B cell (primary cell): ENCODE measurements around the gene TMEM9. TPM values are rescaled to one million over a fixed set of nuclear protein-coding genes. Genes with fewer than 3 reads are reported as not detected.

Source experiments
- ATAC-seq: fragments of 200-7000 bp; cut with Tn5 transposase; one replicate; pipeline ENCODE4 v1.10.0; 2021; ENCODE audit warnings: low read depth, mild to moderate bottlenecking, moderate number of reproducible peaks, moderate library complexity
- CTCF ChIA-PET: fragments of 350-600 bp; sonication (Branson Sonifier 250); formaldehyde crosslinking; loops from one replicate; lab custom pipeline; 2021; ENCODE audit warnings: antibody characterized with exemption, inconsistent platforms; lab: Charles Lee
- POLR2A ChIA-PET: fragments of 350-600 bp; sonication (Branson Sonifier 250); formaldehyde crosslinking; loops from one replicate; lab custom pipeline; 2021; ENCODE audit warnings: antibody characterized with exemption; lab: Charles Lee
- DNase-seq: peaks from one replicate; pipeline ENCODE4 v3.0.0; 2013
- H2AFZ ChIP-seq: 2 replicates; pipeline ENCODE4 v1.6.1; 2012; ENCODE audit warnings: mild to moderate bottlenecking, low read depth, low read length; ENCODE audit not compliant: insufficient read depth, poor library complexity, severe bottlenecking
- H3K27ac ChIP-seq, 2 donors: 1 replicate in 1 of 2; 2 replicates in 1 of 2; pipeline ENCODE4 v1.5.1; 2012 to 2013; ENCODE audit warnings: low read length in 2 of 2, mild to moderate bottlenecking in 2 of 2, moderate library complexity in 1 of 2
- H3K27me3 ChIP-seq, 4 experiments: fragments of 200-600 bp in 1 of 4; sonication (generic) in 1 of 4; replicated peaks in 1 of 4; 1 replicate in 2 of 4; 2 replicates in 2 of 4; pipeline versions ENCODE4 v1.6.1 to v1.7.0; 2013 to 2016; ENCODE audit warnings: low read length in 3 of 4, mild to moderate bottlenecking in 2 of 4, mixed read lengths in 1 of 4, moderate library complexity in 1 of 4; ENCODE audit not compliant: insufficient read depth in 4 of 4, control insufficient read depth in 3 of 4; ENCODE audit errors: control extremely low read depth in 1 of 4
- H3K36me3 ChIP-seq, 2 experiments: replicated peaks in 1 of 2; 1 replicate in 1 of 2; 2 replicates in 1 of 2; pipeline versions ENCODE4 v1.6.1 to v1.7.1; 2013; ENCODE audit warnings: low read length in 1 of 2; ENCODE audit not compliant: insufficient read depth in 2 of 2, control insufficient read depth in 1 of 2; ENCODE audit errors: control extremely low read depth in 1 of 2, extremely low read depth in 1 of 2
- H3K4me1 ChIP-seq, 2 donors: fragments of 200-600 bp in 1 of 2; sonication (generic) in 1 of 2; 1 replicate in 1 of 2; 2 replicates in 1 of 2; pipeline versions ENCODE4 v1.5.1 to v1.6.1; 2013 to 2017; ENCODE audit warnings: low read length in 2 of 2; ENCODE audit not compliant: control insufficient read depth in 2 of 2, insufficient read depth in 2 of 2
- H3K4me2 ChIP-seq: replicated peaks from 2 replicates; pipeline ENCODE3; 2012; ENCODE audit warnings: mild to moderate bottlenecking, low read depth, low read length; ENCODE audit not compliant: poor library complexity, severe bottlenecking
- H3K4me3 ChIP-seq, 5 experiments: fragments of 200-600 bp in 1 of 5; sonication (generic) in 1 of 5; 1 replicate in 3 of 5; 2 replicates in 2 of 5; pipeline versions ENCODE4 v1.5.1 to v1.7.0; 2011 to 2016; ENCODE audit warnings: low read length in 4 of 5, mild to moderate bottlenecking in 4 of 5, low read depth in 2 of 5, control low read depth in 1 of 5, moderate library complexity in 1 of 5; ENCODE audit not compliant: insufficient read depth in 1 of 5; ENCODE audit errors: control extremely low read depth in 1 of 5, extremely low read depth in 1 of 5
- H3K79me2 ChIP-seq: fragments of 200-600 bp; sonication (generic); one replicate; pipeline ENCODE4 v1.6.0; 2016; ENCODE audit warnings: low read length; ENCODE audit not compliant: control insufficient read depth, insufficient read depth
- H3K9ac ChIP-seq: fragments of 200-600 bp; sonication (generic); 2 replicates; pipeline ENCODE4 v1.6.1; 2017; ENCODE audit warnings: mild to moderate bottlenecking, low read length, moderate library complexity
- H3K9me3 ChIP-seq, 3 donors: one replicate each; pipeline versions ENCODE4 v1.6.1 to v1.7.1; 2013; ENCODE audit warnings: low read length in 2 of 3; ENCODE audit not compliant: control insufficient read depth in 2 of 3, insufficient read depth in 1 of 3; ENCODE audit errors: control extremely low read depth in 1 of 3
- H4K20me1 ChIP-seq: 2 replicates; pipeline ENCODE4 v1.6.0; 2012; ENCODE audit warnings: mild to moderate bottlenecking, low read length; ENCODE audit not compliant: insufficient read depth, control insufficient read depth, poor library complexity, severe bottlenecking
- H3K27ac Mint-ChIP-seq: one replicate; pipeline ENCODE4 v1.8.0; 2021; ENCODE audit warnings: mixed read lengths
- H3K27me3 Mint-ChIP-seq: one replicate; pipeline ENCODE4 v1.8.0; 2021; ENCODE audit warnings: mixed read lengths
- H3K4me1 Mint-ChIP-seq: one replicate; pipeline ENCODE4 v1.8.0; 2021; ENCODE audit warnings: mixed read lengths
- H3K4me3 Mint-ChIP-seq: one replicate; pipeline ENCODE4 v1.8.0; 2021; ENCODE audit warnings: mixed read lengths
- H3K9me3 Mint-ChIP-seq: one replicate; pipeline ENCODE4 v1.8.0; 2022; ENCODE audit warnings: mixed read lengths; ENCODE audit not compliant: insufficient read depth
- EZH2 ChIP-seq: IDR thresholded peaks from 2 replicates; pipeline ENCODE4 v1.6.1; 2012; ENCODE audit warnings: borderline replicate concordance, low read depth, mild to moderate bottlenecking, moderate library complexity, low read length; ENCODE audit not compliant: insufficient read depth, poor library complexity, severe bottlenecking
- WGBS: methylation state at CpG from one replicate; pipeline ENCODE4 v1.1.5; 2013; ENCODE audit warnings: missing lambda C conversion rate; ENCODE audit not compliant: insufficient coverage; 5-methylcytosine and 5-hydroxymethylcytosine counted together
- intact Hi-C: fragments of 100-400 bp; cut with micrococcal nuclease; formaldehyde crosslinking; loops from one replicate; pipeline ENCODE4 v1.10.0; 2022
- polyA plus RNA-seq: library from polyadenylated mRNA; depleted of rRNA; stranded (reverse); fragments of >200 nt; gene quantifications from 2 replicates; pipeline ENCODE4 v1.2.3, GENCODE V29; 2012
- total RNA-seq, 2 donors: library from RNA; stranded (reverse); fragments of 120-200 nt in 1 of 2; gene quantifications; 1 replicate in 1 of 2; 2 replicates in 1 of 2; pipeline versions ENCODE4 v1.2.3 to v1.2.4, GENCODE V29; 2013 to 2022
- TF ChIP-seq, protein P1 (sequence below): fragments of 200-600 bp; IDR thresholded peaks from one replicate; pipeline ENCODE4 v1.8.0; 2022; ENCODE audit warnings: antibody characterized with exemption, mild to moderate bottlenecking

The TMEM9 gene
- total and polyA plus RNA-seq, 2 donors (not counting 1 experiment from before 2014, with no cell fraction given), result 23.6 to 29.2 TPM

DNA sequence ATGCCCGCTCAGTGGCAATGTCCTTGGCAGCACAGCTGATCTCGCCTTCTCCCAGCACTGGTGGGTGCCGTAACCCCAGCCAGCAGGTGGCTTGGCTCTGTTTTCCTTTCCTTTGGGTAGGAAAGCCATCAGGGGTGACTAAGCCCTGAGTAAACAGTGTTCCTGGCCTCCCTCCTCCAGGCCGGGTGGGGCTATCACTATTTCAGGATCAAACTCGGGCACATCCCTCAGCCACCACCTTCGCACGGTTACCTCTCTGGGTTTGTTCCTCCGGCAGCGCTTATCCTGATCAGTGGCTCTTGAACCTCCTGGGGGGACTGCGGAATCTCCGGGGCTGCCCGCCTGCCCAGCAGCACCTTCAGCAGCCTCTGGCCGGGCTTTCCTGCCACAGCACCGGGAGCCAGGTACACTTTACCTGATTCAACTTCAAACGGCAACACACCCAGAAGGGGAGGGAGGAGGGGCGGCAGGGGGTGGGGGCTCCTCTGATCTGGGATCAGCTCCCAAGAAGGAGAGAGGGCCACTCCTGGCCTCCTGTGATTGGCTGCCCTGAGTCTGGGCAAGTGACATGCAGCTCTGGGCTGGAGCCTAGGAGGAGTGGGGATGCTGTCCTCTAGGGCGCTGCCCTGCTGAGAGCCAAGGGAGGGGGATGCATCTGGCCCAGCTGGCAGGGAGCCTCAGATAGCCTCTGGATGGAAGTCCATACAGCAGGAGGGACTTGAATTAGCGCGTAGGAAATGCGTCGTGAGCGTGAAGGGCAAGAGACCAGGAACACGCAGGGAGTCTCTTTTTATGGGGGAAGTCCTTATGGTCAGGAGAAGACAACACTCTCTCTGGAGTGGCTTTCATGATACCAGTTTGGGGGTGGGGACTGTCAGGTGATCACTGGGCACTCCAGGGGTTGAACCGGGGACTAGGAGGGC lies 27.2 kb downstream of the TMEM9 start, which contains the start of gene ASCL5:
Gene ASCL5 (minus strand): TSS at position 353 of the 923 bp plus-strand sequence. CDS start 11,812 bp downstream, outside the sequence.
- TF ChIP-seq, protein P1, sequence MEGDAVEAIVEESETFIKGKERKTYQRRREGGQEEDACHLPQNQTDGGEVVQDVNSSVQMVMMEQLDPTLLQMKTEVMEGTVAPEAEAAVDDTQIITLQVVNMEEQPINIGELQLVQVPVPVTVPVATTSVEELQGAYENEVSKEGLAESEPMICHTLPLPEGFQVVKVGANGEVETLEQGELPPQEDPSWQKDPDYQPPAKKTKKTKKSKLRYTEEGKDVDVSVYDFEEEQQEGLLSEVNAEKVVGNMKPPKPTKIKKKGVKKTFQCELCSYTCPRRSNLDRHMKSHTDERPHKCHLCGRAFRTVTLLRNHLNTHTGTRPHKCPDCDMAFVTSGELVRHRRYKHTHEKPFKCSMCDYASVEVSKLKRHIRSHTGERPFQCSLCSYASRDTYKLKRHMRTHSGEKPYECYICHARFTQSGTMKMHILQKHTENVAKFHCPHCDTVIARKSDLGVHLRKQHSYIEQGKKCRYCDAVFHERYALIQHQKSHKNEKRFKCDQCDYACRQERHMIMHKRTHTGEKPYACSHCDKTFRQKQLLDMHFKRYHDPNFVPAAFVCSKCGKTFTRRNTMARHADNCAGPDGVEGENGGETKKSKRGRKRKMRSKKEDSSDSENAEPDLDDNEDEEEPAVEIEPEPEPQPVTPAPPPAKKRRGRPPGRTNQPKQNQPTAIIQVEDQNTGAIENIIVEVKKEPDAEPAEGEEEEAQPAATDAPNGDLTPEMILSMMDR, result no peak
- TF ChIP-seq EZH2, result no peak
- H3K36me3 ChIP-seq, result no peaks in the 10 kb centered on the region
- H2AFZ ChIP-seq, result no peak within 1 kb of the TSS
- H3K4me2 ChIP-seq, result no peak within 1 kb of the TSS
- ChIA-PET CTCF (interaction anchor here (1.6 kb wide), 1 partner anchor 155 kb away, joined by 5 read pairs; no protein-coding TSS in a partner anchor), POLR2A (no interaction called here)
- intact Hi-C loops, result no loop called here
- H3K27ac ChIP-seq, result no peak within 1 kb of the TSS
- peaks cover 0 to 3% (median 0%) of the 10 kb centered on the region in 4 experiments for H3K27me3 ChIP-seq
- no peak within 1 kb of the TSS for H3K9ac ChIP-seq
- H3K4me1 ChIP-seq, result no peaks in the 10 kb centered on the region
- Mint-ChIP-seq H3K4me1 (no peaks in the 10 kb centered on the region), H3K9me3 (peaks cover 3% of the 10 kb centered on the region), H3K4me3 (no peak within 1 kb of the TSS), H3K27me3 (peaks cover 17% of the 10 kb centered on the region), H3K27ac (no peak within 1 kb of the TSS)
- WGBS, result 91% methylated on average over 23 of the region's 24 CpGs
- ATAC-seq (no peak), DNase-seq (no peak)
- no peaks in the 10 kb centered on the region for H4K20me1 ChIP-seq
- no peak within 1 kb of the TSS for H3K4me3 ChIP-seq
- H3K79me2 ChIP-seq, result no peaks in the 10 kb centered on the region
- no peaks in the 10 kb centered on the region for H3K9me3 ChIP-seq

GRCh38 chr1:201126463-201126831 lies 27.8 kb downstream of the TMEM9 start:
- Histone ChIP-seq H3K79me2 (no peaks in the 10 kb centered on the region), H3K27ac (no peak overlapping the region), H3K9ac (no peak overlapping the region), H3K27me3 (peaks cover 0 to 3% (median 0%) of the 10 kb centered on the region in 4 experiments), H2AFZ (no peak overlapping the region), H3K4me3 (no peak overlapping the region), H3K36me3 (no peaks in the 10 kb centered on the region), H3K4me2 (no peak overlapping the region), H3K4me1 (no peaks in the 10 kb centered on the region), H4K20me1 (no peaks in the 10 kb centered on the region), H3K9me3 (no peaks in the 10 kb centered on the region)
- no peak for ATAC-seq
- Mint-ChIP-seq H3K27ac (no peak overlapping the region), H3K27me3 (peaks cover 22% of the 10 kb centered on the region), H3K9me3 (no peaks in the 10 kb centered on the region), H3K4me3 (no peak overlapping the region), H3K4me1 (no peaks in the 10 kb centered on the region)
- intact Hi-C loops, result no loop called here
- no peak for DNase-seq
- no peak for TF ChIP-seq EZH2
- TF ChIP-seq, protein P1, result no peak
- POLR2A ChIA-PET, result no interaction called here
- 76% methylated on average over 3 of the region's 3 CpGs for WGBS
- CTCF ChIA-PET, result interaction anchor here (1.6 kb wide), 1 partner anchor 154 kb away, joined by 5 read pairs; no protein-coding TSS in a partner anchor
